Liver (tissue), 9 donors: ENCODE measurements around the gene ELF4. TPM values are rescaled to one million over a fixed set of nuclear protein-coding genes. Genes with fewer than 3 reads are reported as not detected.

ENCODE experiments used
- DNase-seq: peaks from one replicate; pipeline ENCODE4 v3.0.0-alpha.2; 2017; ENCODE audit warnings: low spot score
- H3K27ac ChIP-seq, 2 donors: one replicate each; pipeline ENCODE4 v1.7.0; 2013; ENCODE audit warnings: inconsistent platforms in 2 of 2, low read length in 2 of 2, control low read depth in 1 of 2, low read depth in 1 of 2, mild to moderate bottlenecking in 1 of 2
- H3K27me3 ChIP-seq, 4 donors: one replicate each; pipeline versions ENCODE4 v1.6.1 to v1.7.0; 2013; ENCODE audit warnings: low read length in 3 of 4, inconsistent platforms in 1 of 4, mild to moderate bottlenecking in 1 of 4, moderate library complexity in 1 of 4; ENCODE audit not compliant: control insufficient read depth in 4 of 4, insufficient read depth in 4 of 4
- H3K36me3 ChIP-seq, 4 donors: one replicate each; pipeline versions ENCODE4 v1.6.1 to v1.7.0; 2013; ENCODE audit warnings: low read length in 3 of 4, mild to moderate bottlenecking in 3 of 4, low read depth in 1 of 4, moderate library complexity in 1 of 4; ENCODE audit not compliant: control insufficient read depth in 4 of 4, insufficient read depth in 3 of 4
- H3K4me1 ChIP-seq, 4 donors: one replicate each; pipeline versions ENCODE4 v1.6.1 to v1.7.0; 2013; ENCODE audit warnings: low read length in 3 of 4, mild to moderate bottlenecking in 3 of 4, moderate library complexity in 1 of 4; ENCODE audit not compliant: control insufficient read depth in 4 of 4, insufficient read depth in 4 of 4
- H3K4me3 ChIP-seq, 3 donors: one replicate each; pipeline versions ENCODE4 v1.6.1 to v1.7.0; 2013; ENCODE audit warnings: low read length in 3 of 3, control low read depth in 1 of 3, low read depth in 1 of 3, mild to moderate bottlenecking in 1 of 3
- H3K9ac ChIP-seq, 2 donors: one replicate each; pipeline ENCODE4 v1.7.0; 2013; ENCODE audit warnings: low read length in 2 of 2, mild to moderate bottlenecking in 2 of 2, moderate library complexity in 2 of 2, control low read depth in 1 of 2, low read depth in 1 of 2
- H3K9me3 ChIP-seq, 4 donors: one replicate each; pipeline versions ENCODE4 v1.6.1 to v1.7.0; 2013; ENCODE audit warnings: low read length in 3 of 4; ENCODE audit not compliant: control insufficient read depth in 4 of 4
- ATF3 ChIP-seq: IDR thresholded peaks from 2 replicates; pipeline ENCODE4 v1.6.1; 2016; ENCODE audit warnings: antibody characterized with exemption
- CTCF ChIP-seq: fragments of 150-350 bp; IDR thresholded peaks from 2 replicates; pipeline ENCODE4 v1.5.1; 2017; ENCODE audit warnings: improper control_type of control experiment, low read depth, low read length; ENCODE audit not compliant: missing input control
- EGR1 ChIP-seq, 2 donors: IDR thresholded peaks; 2 replicates each; pipeline ENCODE4 v1.6.1; 2016 to 2018; ENCODE audit warnings: antibody characterized with exemption in 2 of 2, low read depth in 2 of 2
- FOXA1 ChIP-seq: IDR thresholded peaks from 2 replicates; pipeline ENCODE4 v1.6.1; 2016; ENCODE audit warnings: antibody characterized with exemption
- FOXA2 ChIP-seq: IDR thresholded peaks from 2 replicates; pipeline ENCODE4 v1.6.1; 2016; ENCODE audit warnings: antibody characterized with exemption
- GABPA ChIP-seq, 2 donors: IDR thresholded peaks in 1 of 2; conservative IDR thresholded peaks in 1 of 2; 2 replicates each; pipeline ENCODE4 v1.6.1; 2016; ENCODE audit warnings: antibody characterized with exemption in 2 of 2, mild to moderate bottlenecking in 1 of 2, moderate library complexity in 1 of 2
- HNF4A ChIP-seq, 2 donors: conservative IDR thresholded peaks; 2 replicates each; pipeline ENCODE4 v1.6.1; 2016; ENCODE audit warnings: antibody characterized with exemption in 2 of 2, mild to moderate bottlenecking in 2 of 2
- HNF4G ChIP-seq: IDR thresholded peaks from 2 replicates; pipeline ENCODE4 v1.6.1; 2016; ENCODE audit warnings: antibody characterized with exemption
- JUND ChIP-seq, 2 donors: IDR thresholded peaks; 2 replicates each; pipeline ENCODE4 v1.6.1; 2016; ENCODE audit warnings: antibody characterized with exemption in 2 of 2
- MAX ChIP-seq: IDR thresholded peaks from 2 replicates; pipeline ENCODE4 v1.6.1; 2016; ENCODE audit warnings: antibody characterized with exemption
- NR2F2 ChIP-seq: IDR thresholded peaks from 2 replicates; pipeline ENCODE4 v1.6.1; 2016; ENCODE audit warnings: antibody characterized with exemption
- RAD21 ChIP-seq, 2 donors: IDR thresholded peaks; 2 replicates each; pipeline ENCODE4 v1.6.1; 2016; ENCODE audit warnings: antibody characterized with exemption in 2 of 2, mild to moderate bottlenecking in 2 of 2
- RXRA ChIP-seq, 2 donors: IDR thresholded peaks; 2 replicates each; pipeline ENCODE4 v1.6.1; 2017 to 2018; ENCODE audit warnings: antibody characterized with exemption in 2 of 2, mild to moderate bottlenecking in 1 of 2
- SP1 ChIP-seq: IDR thresholded peaks from 2 replicates; pipeline ENCODE4 v1.6.1; 2018; ENCODE audit warnings: antibody characterized with exemption, mild to moderate bottlenecking
- TAF1 ChIP-seq: conservative IDR thresholded peaks from 2 replicates; pipeline ENCODE4 v1.6.1; 2016; ENCODE audit warnings: antibody characterized with exemption, mild to moderate bottlenecking
- YY1 ChIP-seq: IDR thresholded peaks from 2 replicates; pipeline ENCODE4 v1.6.1; 2016; ENCODE audit warnings: antibody characterized with exemption, mild to moderate bottlenecking
- ZBTB33 ChIP-seq: IDR thresholded peaks from 2 replicates; pipeline ENCODE4 v1.6.1; 2016; ENCODE audit warnings: antibody characterized with exemption
- WGBS: extraction: QIAGEN DNeasy Blood & Tissue Kit; methylation state at CpG from one replicate; pipeline ENCODE4 v1.1.7; 2013; 5-methylcytosine and 5-hydroxymethylcytosine counted together
- polyA plus RNA-seq, 2 donors: library from polyadenylated mRNA; stranded (reverse) in 1 of 2; unstranded in 1 of 2; fragments of 200-250 nt in 1 of 2; fragments of >200 nt in 1 of 2; fragmentation: Nextera tagmentation in 1 of 2; extraction: Ambion mirVana in 1 of 2; gene quantifications; one replicate each; pipeline versions ENCODE4 v1.2.1 to v1.2.3, GENCODE V29; 2013 to 2015
- total RNA-seq, 2 donors: library from RNA; depleted of rRNA; stranded (reverse); fragments of >200 nt; gene quantifications; one replicate each; pipeline ENCODE4 v1.2.3, GENCODE V29; 2014
- TF ChIP-seq, protein P1 (sequence below): IDR thresholded peaks from 2 replicates; pipeline ENCODE4 v1.6.1; 2016; ENCODE audit warnings: antibody characterized with exemption, mild to moderate bottlenecking
- donor health status: healthy.
- donor health status: healthy.
- donor health status: healthy.
- donor health status: healthy.
- donor health status: healthy.

Gene ELF4
- total and polyA plus RNA-seq, 4 donors: 0.35 to 4.7 (median 1.5) TPM

DNA sequence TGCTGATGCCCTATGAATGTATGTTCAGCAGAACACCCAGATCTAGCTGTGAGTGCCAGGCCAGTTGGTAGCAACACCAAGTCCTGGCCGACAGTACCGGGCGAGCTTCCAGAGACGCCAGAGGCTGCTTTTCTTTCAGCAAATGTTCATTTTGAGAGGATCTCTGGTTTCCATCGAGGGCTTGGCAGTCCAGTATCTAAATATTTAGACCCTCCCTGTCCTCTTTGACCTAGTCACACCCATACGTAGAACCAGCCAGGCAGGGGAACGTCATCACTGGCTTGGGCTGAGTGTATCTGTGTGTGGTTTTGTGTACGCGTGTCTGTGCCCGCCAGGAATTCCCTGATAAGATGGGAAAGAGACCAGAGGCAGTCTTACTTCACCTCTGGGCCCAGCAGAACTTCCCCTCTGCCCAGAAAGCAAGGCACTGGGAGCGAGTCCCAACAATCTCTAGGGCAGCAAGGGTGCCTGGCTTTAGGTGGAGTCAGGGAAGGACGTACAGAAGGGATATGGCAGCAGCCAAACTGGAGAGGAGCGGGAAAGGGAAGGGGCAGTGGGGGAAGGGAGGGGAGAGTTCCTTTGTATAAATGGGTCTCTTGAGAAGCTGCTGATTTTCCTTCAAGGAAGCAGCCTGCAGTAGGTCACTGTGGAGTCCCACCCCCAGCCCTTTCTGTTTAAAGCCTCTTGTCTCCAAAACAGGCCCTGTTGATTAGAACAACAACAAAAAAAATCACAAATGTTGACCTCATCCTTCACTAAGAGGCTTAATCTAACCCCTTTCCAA, 15.0 kb upstream of the ELF4 start:
- TF ChIP-seq MAX: no peak
- no peak for TF ChIP-seq RAD21 (IDR thresholded peaks at IDR 0.05)
- no peak for TF ChIP-seq YY1
- no peak for TF ChIP-seq NR2F2
- no peak for TF ChIP-seq ZBTB33
- no peak for TF ChIP-seq JUND (IDR thresholded peaks at IDR 0.05)
- TF ChIP-seq ATF3: no peak
- TF ChIP-seq HNF4A (conservative IDR thresholded peaks at IDR 0.05): no peak
- TF ChIP-seq EGR1 (IDR thresholded peaks at IDR 0.05; ENCODE audit: low read depth in 2 of 2): no peak
- TF ChIP-seq FOXA1: no peak
- no peak for TF ChIP-seq FOXA2
- no peak for TF ChIP-seq TAF1
- TF ChIP-seq SP1: no peak
- TF ChIP-seq, protein P1, sequence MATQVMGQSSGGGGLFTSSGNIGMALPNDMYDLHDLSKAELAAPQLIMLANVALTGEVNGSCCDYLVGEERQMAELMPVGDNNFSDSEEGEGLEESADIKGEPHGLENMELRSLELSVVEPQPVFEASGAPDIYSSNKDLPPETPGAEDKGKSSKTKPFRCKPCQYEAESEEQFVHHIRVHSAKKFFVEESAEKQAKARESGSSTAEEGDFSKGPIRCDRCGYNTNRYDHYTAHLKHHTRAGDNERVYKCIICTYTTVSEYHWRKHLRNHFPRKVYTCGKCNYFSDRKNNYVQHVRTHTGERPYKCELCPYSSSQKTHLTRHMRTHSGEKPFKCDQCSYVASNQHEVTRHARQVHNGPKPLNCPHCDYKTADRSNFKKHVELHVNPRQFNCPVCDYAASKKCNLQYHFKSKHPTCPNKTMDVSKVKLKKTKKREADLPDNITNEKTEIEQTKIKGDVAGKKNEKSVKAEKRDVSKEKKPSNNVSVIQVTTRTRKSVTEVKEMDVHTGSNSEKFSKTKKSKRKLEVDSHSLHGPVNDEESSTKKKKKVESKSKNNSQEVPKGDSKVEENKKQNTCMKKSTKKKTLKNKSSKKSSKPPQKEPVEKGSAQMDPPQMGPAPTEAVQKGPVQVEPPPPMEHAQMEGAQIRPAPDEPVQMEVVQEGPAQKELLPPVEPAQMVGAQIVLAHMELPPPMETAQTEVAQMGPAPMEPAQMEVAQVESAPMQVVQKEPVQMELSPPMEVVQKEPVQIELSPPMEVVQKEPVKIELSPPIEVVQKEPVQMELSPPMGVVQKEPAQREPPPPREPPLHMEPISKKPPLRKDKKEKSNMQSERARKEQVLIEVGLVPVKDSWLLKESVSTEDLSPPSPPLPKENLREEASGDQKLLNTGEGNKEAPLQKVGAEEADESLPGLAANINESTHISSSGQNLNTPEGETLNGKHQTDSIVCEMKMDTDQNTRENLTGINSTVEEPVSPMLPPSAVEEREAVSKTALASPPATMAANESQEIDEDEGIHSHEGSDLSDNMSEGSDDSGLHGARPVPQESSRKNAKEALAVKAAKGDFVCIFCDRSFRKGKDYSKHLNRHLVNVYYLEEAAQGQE: no peak
- TF ChIP-seq RXRA (IDR thresholded peaks at IDR 0.05): no peak
- no peak for TF ChIP-seq HNF4G
- TF ChIP-seq CTCF: no peak
- no peak for TF ChIP-seq GABPA (IDR thresholded peaks at IDR 0.05 in 1 of 2, conservative IDR thresholded peaks at IDR 0.05 in 1 of 2)
- Histone ChIP-seq H3K4me1 (peaks cover 0 to 4% (median 0%) of the 10 kb centered on the region in 4 donors), H3K27me3 (no peaks in the 10 kb centered on the region), H3K36me3 (peaks cover 0 to 30% (median 18%) of the 10 kb centered on the region in 4 donors), H3K4me3 (no peak overlapping the region), H3K27ac (no peak overlapping the region), H3K9ac (no peak overlapping the region), H3K9me3 (no peaks in the 10 kb centered on the region)
- 74% methylated on average over 13 of the region's 13 CpGs for WGBS
- DNase-seq: no peak
